Midbrain (tissue), 1 donor: ENCODE data around the gene TPCN1.
"Not testable (repeated sequence)": the region's sequence is repeated elsewhere in the genome, so short reads cannot be mapped to it uniquely, and the experiment has no call there.

Experiments used
- DNase-seq: peaks from one replicate; lab custom pipeline; 2025; lab: John Stamatoyannopoulos, UW

Gene TPCN1

GRCh38 chr12:113196990-113197389 lies 24.3 kb upstream of the TPCN1 start:
- peak; percentile 67 for DNase-seq

- no peak for DNase-seq
Measured at GRCh38 chr12:113197518-113198077, 23.7 kb upstream of the TPCN1 start.

DNA sequence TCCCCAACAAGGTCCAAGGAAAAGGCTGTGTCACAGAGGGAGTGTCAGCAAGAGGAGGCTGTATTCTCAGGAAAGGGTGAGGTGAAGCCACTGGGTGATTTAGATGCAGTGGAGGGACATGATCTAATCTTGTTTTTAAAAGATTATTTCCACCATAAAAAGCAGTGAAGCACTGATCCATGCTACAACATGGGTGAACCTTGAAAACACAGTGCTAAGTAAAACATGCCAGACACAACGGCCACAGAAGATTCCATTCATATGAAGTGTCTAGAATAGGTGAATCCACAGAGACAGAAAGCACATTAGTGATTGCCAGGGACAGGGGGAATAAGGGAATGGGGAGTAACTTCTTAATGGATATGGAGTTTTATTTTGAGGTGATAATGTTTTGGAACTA lies 23.0 kb upstream of the TPCN1 start:
- DNase-seq, result no peak

- no peak for DNase-seq
Measured at GRCh38 chr12:113200021-113200797, 21.1 kb upstream of the TPCN1 start.

DNA sequence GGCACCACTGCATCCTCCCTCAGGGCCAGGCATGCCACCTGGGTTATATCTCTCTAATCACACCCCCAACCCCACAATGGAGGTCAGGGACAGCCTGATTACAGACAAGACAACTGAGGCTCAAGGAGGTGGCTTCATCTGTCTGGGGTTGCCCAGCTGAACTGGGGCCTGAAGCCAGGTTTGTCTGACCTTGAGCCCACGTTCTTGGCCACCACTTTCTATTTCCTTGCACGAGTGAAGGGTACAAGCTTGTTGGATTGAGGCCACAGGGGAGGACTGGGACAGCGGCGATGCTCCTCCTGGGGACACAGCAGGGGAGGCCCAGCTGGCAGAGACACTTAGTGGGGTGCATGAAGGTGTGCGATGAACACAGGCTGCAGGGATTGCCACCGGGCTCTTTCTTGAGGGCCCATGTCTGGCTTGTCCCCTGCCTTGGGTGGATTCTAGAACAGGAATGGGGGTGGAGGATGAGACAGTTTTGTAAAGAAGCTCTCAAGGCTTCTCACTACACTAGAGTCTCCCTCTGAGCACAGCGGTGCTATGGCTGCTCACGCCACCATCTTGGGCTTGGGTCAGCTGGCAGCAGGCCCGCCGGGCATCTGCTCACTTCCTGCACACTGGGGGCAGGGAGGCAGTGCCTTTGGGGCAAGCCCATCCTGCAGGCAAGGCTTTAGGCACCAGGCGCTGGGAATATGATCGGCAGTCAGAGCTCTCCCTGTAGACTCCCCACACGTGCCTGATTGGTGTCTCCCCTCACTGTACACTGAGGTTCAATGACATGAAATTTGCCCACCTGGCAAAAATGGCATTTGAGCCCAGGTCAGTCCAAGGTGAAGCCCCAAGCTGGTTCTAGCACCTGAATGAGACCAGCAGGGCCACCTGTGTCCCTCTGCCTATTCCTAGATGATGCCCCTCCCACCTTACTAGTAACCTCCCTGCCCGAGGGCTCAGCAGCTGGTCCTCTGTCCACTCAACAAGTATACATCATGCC lies 19.8 kb upstream of the TPCN1 start:
- DNase-seq, result no peak

GRCh38 chr12:113202300-113203075 lies 18.8 kb upstream of the TPCN1 start:
- no peak for DNase-seq

DNA sequence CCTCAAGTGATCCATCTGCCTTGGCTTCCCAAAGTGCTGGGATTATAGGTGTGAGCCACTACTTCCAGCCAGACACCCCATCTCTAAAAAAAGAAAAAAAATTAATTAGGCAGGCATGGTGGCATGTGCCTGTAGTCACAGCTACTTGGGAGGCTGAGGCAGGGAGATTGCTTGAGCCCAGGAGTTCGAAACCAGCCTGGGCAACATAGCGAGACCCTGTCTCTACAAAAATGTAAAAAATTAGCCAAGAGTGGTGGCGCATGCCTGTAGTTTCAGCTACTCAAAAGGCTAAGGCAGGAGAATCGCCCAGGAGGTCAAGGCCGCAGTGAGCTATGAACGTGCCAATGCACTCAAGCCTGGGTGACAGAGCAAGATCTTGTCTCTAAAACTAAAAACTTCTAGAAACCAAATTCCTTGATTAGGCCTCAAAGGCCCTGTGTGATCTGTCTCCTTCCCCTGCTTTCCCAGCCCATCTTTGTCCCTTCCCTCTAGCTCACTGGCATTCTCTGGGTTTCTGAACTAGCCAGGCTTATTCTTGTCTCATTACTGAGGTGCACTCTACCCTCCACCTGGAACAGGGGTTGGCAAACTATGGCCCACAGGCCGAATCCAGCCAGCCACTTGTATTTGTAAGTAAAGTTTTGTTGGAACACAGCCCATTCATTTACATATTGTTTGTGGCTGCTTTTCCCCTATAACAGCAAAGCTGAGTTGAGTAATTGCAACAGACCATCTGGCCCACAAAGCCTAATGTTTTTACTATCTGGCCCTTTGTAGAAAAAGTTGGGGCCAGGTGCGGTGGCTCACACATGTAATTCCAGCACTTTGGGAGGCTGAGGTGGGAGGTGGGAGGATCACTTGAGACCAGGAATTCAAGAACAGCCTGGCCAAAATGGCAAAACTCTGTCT lies 17.2 kb upstream of the TPCN1 start:
- no peak for DNase-seq

- no peak for DNase-seq
Measured at GRCh38 chr12:113204804-113205203, 16.5 kb upstream of the TPCN1 start.

GRCh38 chr12:113206802-113207201 lies 14.5 kb upstream of the TPCN1 start:
- not testable (repeated sequence) for DNase-seq

- no peak for DNase-seq
Measured at GRCh38 chr12:113207613-113208040, 13.6 kb upstream of the TPCN1 start.

- DNase-seq, result peak; percentile 25
Measured at GRCh38 chr12:113208041-113208934, 13.0 kb upstream of the TPCN1 start.

DNA sequence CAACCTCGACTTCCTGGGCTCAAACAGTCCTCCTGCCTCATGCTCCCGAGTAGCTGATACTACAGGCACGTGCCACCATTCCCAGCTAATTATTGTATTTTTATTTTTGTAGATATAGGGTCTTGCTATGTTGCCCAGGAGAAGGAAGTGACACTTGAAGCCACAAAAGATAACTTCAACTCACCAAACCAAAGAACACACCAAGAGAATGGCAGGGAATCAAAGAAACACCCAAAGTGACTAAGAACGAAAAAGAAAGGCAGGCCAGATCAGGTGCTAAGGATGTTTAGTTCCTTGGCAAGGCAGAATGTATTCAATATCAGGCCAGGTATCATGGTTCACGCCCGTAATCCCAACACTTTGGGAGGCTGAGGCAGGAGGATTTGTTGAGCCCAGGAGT lies 10.1 kb upstream of the TPCN1 start:
- DNase-seq, result no peak

DNA sequence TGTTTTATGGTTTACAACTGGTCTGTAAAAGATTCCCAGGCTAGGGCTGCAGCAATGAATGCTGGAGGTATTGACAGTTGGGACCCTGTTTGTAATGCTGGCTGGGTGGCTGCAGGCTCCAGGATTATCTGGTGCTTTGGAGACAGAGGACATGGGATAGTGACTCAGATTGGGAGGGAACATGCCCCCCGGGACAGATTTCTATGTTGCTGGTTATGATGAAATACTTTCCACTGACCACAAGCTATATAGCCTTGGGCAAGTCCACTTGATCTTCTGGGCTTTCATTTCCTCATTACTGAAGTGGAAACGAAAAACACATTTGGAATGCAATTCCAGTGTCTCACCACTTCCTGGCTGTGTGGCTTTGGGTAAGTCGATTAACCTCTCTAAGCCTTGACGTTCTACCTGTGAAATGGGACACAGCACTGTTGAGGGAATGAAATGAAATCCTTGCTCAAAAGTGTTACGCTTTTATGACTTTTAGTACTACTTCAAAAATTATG lies 6.3 kb upstream of the TPCN1 start:
- DNase-seq, result no peak

DNA sequence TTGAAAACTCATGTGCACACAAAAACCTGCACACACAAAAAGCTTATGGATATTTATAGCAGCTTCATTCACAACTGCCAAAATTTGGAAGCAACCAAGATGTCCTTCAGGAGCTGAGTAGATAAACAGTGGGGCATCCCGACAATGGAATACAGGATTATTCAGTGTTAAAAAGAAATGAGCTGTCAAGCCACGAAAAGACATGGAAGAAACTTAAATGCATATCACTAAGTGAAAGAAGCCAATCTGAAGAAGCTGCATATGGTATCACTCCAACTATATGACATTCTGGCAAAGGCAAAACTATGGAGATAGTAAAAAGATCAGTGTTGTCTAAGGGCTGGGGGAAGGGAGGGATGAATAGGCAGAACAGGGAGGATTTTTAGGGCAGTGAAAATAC lies 5.2 kb upstream of the TPCN1 start:
- DNase-seq, result no peak

DNA sequence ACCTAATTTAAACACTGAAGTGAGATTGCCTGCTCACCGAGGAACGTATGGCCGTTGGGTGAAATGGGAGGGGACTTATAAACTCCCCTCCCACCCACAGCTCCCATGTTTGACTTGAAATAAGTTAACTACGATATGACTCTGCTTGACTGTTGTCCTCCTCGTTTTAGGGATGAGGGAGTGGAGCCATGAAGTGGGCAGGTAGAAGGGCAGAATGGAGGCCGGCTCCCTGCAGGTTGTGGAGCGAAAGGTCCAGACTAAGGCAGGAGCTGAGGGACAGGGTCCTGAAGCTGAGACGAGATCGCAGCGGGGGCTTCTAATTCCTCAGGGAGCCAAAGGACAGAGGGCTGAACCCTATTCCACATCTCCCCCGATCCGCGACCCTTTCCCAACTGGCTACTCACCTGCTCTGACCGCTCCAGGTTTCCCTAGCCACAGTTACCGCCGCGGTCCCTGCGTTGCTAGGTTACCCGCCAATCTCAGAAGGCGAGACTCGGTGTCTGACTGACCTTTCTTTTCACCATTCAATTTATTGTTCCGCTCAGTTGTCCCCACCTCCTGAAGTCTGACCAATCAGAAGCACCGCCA lies 577 bp upstream of the TPCN1 start:
- DNase-seq, result no peak

DNA sequence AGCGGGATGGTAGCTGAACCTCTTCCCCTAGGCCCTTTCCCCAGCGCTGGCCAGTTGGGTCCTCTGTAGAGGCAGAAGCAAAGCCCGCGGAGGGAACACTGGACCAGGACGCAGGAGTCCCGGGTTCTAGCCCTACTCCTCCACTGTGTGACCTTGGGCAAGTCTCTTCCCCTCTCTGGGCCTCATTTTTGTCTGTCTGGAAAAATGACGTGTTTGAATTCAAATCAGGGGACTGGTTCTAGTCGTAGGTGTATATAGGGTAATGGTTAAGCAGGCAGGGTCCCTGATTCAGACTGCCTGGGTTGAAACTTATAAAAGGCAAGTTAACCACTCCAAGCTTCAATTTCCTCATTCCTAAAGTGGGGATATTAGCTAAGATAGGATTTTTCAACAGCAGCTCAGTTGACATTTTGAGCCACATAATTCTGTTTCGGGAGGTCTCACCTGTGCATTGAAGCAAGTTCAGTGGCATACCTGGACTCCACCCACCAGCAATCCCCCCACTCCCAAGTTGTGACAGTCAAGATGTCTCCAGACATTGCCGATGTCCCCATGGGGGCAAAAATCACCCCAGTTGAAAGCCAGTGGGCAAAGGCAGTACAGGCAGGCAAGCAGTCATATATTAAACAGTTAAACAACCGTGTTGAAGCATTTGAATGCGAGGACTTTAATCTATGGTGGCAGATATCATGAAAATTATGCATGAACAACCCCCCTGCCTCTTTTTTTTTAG lies 899 bp downstream of the TPCN1 start:
- no peak for DNase-seq

DNA sequence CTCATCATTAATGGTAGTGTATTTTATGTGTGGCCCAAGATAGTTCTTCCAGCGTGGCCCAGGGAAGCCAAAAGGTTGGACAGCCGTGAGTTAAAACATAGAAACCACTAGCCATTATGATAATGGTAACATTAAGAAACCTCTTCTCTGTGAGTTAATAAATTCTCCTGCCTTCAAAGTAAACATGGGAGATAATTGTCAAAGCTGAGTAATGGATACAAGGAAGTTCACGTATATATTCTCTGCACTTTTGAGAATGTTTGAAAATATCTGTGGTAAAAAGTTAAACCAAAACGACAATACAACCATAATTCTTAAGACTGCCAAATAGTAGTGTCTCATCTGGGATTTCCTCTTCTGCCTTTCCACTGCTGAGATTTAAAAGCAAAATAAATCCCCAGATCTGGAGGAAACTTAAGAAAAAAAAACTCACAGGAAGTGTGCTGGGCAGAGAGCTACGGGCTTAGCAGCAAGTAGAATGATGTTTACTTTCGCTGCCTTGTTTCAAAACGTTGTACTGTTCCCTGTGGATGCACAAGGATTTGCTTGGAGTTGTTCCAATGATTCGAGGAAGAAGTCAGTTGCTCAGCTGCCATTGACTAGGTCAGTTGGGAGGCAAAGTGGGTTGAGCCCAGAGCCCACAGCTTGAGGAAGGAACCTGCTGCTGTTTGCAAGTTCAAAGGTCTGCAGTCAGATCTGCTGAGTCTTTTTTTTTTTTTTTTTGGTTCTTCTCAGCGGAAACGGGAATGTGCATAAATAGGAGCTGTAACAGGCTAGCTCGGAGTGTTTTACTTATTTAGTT lies 1.7 kb downstream of the TPCN1 start:
- peak; percentile 56 for DNase-seq

DNA sequence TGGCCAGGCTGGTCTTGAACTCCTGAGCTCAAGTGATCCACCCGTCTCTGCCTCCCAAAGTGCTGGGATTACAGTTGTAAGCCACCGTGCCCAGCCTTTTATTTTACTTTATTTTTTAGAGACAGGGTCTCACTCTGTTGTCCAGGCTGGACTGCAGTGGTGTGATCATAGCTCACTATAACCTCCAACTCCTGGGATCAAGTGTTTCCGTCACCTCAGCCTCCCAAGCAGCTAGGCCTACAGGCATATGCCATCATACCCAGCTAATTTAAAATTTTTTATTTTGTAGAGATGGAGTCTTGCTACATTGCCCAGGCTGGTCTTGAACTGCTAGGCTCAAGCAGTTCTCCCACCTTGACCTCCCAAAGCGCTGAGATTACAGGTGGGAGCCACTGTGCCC lies 3.7 kb downstream of the TPCN1 start:
- no peak for DNase-seq
